G401 (cell line): ENCODE data around the gene SRGAP2B. TPM values are rescaled to one million over a fixed set of nuclear protein-coding genes. Genes with fewer than 3 reads are reported as not detected.
A peak's percentile ranks its signal among the peaks of the same experiment; 100 is the strongest.
"Not testable (repeated sequence)": the region's sequence is repeated elsewhere in the genome, so short reads cannot be mapped to it uniquely, and the experiment has no call there.

Experiments
- DNase-seq: peaks from one replicate; pipeline ENCODE4 v3.0.0-alpha.2; 2015; ENCODE audit warnings: low spot score
- in situ Hi-C: cut with HindIII; loops from 2 replicates; pipeline ENCODE4 v1.10.0; 2016; ENCODE audit warnings: low sequenced_read_pairs, mixed read lengths
- total RNA-seq: library from RNA; depleted of rRNA; stranded (reverse); fragments of >200 nt; shearing (Covaris generic); gene quantifications from 2 replicates; pipeline ENCODE4 v1.2.3, GENCODE V29; 2014

SRGAP2B gene
- total RNA-seq, 1 experiment from 2014 or later: 8.6 TPM

GRCh38 chr1:145052019-145052776 is 42.9 kb downstream of the SRGAP2B start:
- in situ Hi-C loops: not testable (repeated sequence)

GRCh38 chr1:145048181-145048856 is 46.8 kb downstream of the SRGAP2B start:
- DNase-seq, in situ Hi-C loops: not testable (repeated sequence)

More at GRCh38 chr1:145052019-145052776, 42.9 kb downstream of the SRGAP2B start:
- not testable (repeated sequence) for DNase-seq

GRCh38 chr1:145047553-145047952 is 47.6 kb downstream of the SRGAP2B start:
- DNase-seq, in situ Hi-C loops: not testable (repeated sequence)

- in situ Hi-C loops, DNase-seq: not testable (repeated sequence)
Observed at GRCh38 chr1:145045571-145046273, 49.4 kb downstream of the SRGAP2B start.

- in situ Hi-C loops, DNase-seq: not testable (repeated sequence)
Observed at GRCh38 chr1:145041519-145041918, 53.6 kb downstream of the SRGAP2B start.

- in situ Hi-C loops, DNase-seq: not testable (repeated sequence)
Observed at GRCh38 chr1:145036019-145036418, 59.1 kb downstream of the SRGAP2B start.

- in situ Hi-C loops, DNase-seq: not testable (repeated sequence)
Observed at GRCh38 chr1:145033523-145033922, 61.6 kb downstream of the SRGAP2B start.

- DNase-seq, in situ Hi-C loops: not testable (repeated sequence)
Observed at GRCh38 chr1:145027251-145027650, 67.9 kb downstream of the SRGAP2B start.

- in situ Hi-C loops, DNase-seq: not testable (repeated sequence)
Observed at GRCh38 chr1:145025286-145025685, 69.8 kb downstream of the SRGAP2B start.

GRCh38 chr1:145022259-145022658 is 72.9 kb downstream of the SRGAP2B start:
- in situ Hi-C loops: not testable (repeated sequence)

GRCh38 chr1:145021749-145022148 is 73.4 kb downstream of the SRGAP2B start:
- in situ Hi-C loops, DNase-seq: not testable (repeated sequence)

More at GRCh38 chr1:145022259-145022658, 72.9 kb downstream of the SRGAP2B start:
- DNase-seq: not testable (repeated sequence)

- DNase-seq, in situ Hi-C loops: not testable (repeated sequence)
Observed at GRCh38 chr1:145019709-145020108, 75.4 kb downstream of the SRGAP2B start.

- in situ Hi-C loops: not testable (repeated sequence)
- peak; percentile 1 for DNase-seq
Observed at GRCh38 chr1:145017725-145018124, 77.4 kb downstream of the SRGAP2B start.

- in situ Hi-C loops, DNase-seq: not testable (repeated sequence)
Observed at GRCh38 chr1:145016492-145016862, 78.7 kb downstream of the SRGAP2B start.

- DNase-seq, in situ Hi-C loops: not testable (repeated sequence)
Observed at GRCh38 chr1:145015744-145016491, 79.2 kb downstream of the SRGAP2B start.

- in situ Hi-C loops, DNase-seq: not testable (repeated sequence)
Observed at GRCh38 chr1:145013353-145013752, 81.8 kb downstream of the SRGAP2B start.

GRCh38 chr1:145011811-145012210 is 83.3 kb downstream of the SRGAP2B start:
- DNase-seq, in situ Hi-C loops: not testable (repeated sequence)

GRCh38 chr1:145010580-145010979 is 84.5 kb downstream of the SRGAP2B start:
- in situ Hi-C loops, DNase-seq: not testable (repeated sequence)

GRCh38 chr1:145009928-145010327 is 85.2 kb downstream of the SRGAP2B start:
- in situ Hi-C loops: not testable (repeated sequence)

More at GRCh38 chr1:145009928-145010327, 85.2 kb downstream of the SRGAP2B start:
- DNase-seq: not testable (repeated sequence)
